GM12872 (cell line): ENCODE data around the gene EGLN2.

Experiments
- CTCF ChIP-seq: IDR thresholded peaks from 3 replicates; pipeline ENCODE4 v1.5.1; 2011; ENCODE audit warnings: low read depth, mild to moderate bottlenecking, low read length, moderate library complexity; ENCODE audit not compliant: insufficient read depth

The EGLN2 gene

GRCh38 chr19:40768869-40769268, 30.1 kb upstream of the EGLN2 start:
- TF ChIP-seq CTCF = no peak

GRCh38 chr19:40774916-40775631, 23.9 kb upstream of the EGLN2 start, which contains the start of gene MIA:
Gene MIA, plus strand, starts transcription at chr19:40775521. Its CDS starts 22 bp downstream, at chr19:40775543.
- TF ChIP-seq CTCF = no peak

- no peak for TF ChIP-seq CTCF
Measured at GRCh38 chr19:40775632-40776022, 23.4 kb upstream of the EGLN2 start.

GRCh38 chr19:40776364-40776763, 22.6 kb upstream of the EGLN2 start:
- TF ChIP-seq CTCF = no peak

GRCh38 chr19:40776932-40777644, 21.9 kb upstream of the EGLN2 start:
- no peak for TF ChIP-seq CTCF

GRCh38 chr19:40777645-40777936, 21.4 kb upstream of the EGLN2 start:
- TF ChIP-seq CTCF = no peak

- TF ChIP-seq CTCF = no peak
Measured at GRCh38 chr19:40777937-40778705, 20.9 kb upstream of the EGLN2 start, which contains the start of gene RAB4B. Gene RAB4B, plus strand, starts transcription at chr19:40778247. Its CDS starts 129 bp downstream, at chr19:40778376.
